Measurements from ENCODE around the gene CDS2. TPM values are rescaled to one million over a fixed set of nuclear protein-coding genes. Genes with fewer than 3 reads are reported as not detected.

Gene CDS2
- total and polyA plus RNA-seq, 4 donors: 9.6 to 31.6 (median 14.4) TPM

GRCh38 chr20:5172903-5173463 lies 46.2 kb downstream of the CDS2 start (continued):
- peak; percentile 46 for TF ChIP-seq REST (IDR thresholded peaks at IDR 0.05)

- no peak for DNase-seq (ENCODE audit: low spot score)
- no peak overlapping the region for H3K4me3 ChIP-seq (ENCODE audit: low read depth in 1 of 3, low read length in 3 of 3)
- peaks cover 0 to 27% (median 9%) of the 10 kb centered on the region in 4 donors for H3K36me3 ChIP-seq (ENCODE audit: control insufficient read depth in 4 of 4, insufficient read depth in 3 of 4, low read depth in 1 of 4, low read length in 3 of 4)
- H3K9ac ChIP-seq (ENCODE audit: low read depth in 1 of 2, low read length in 2 of 2): no peak overlapping the region
- H3K4me1 ChIP-seq (ENCODE audit: control insufficient read depth in 4 of 4, insufficient read depth in 4 of 4, low read length in 3 of 4): peaks cover 19 to 51% (median 40%) of the 10 kb centered on the region in 4 donors
- no peaks in the 10 kb centered on the region for H3K9me3 ChIP-seq (ENCODE audit: control insufficient read depth in 4 of 4, low read length in 3 of 4)
- TF ChIP-seq HNF4G (IDR thresholded peaks at IDR 0.05): no peak
- TF ChIP-seq MAX (IDR thresholded peaks at IDR 0.05): no peak
- TF ChIP-seq REST (IDR thresholded peaks at IDR 0.05): no peak
- TF ChIP-seq FOXA1 (IDR thresholded peaks at IDR 0.05): no peak
- TF ChIP-seq FOXA2 (IDR thresholded peaks at IDR 0.05): no peak
- TF ChIP-seq GABPA (IDR thresholded peaks at IDR 0.05 in 1 of 2, conservative IDR thresholded peaks at IDR 0.05 in 1 of 2): no peak
- no peak for TF ChIP-seq RAD21 (IDR thresholded peaks at IDR 0.05)
- TF ChIP-seq JUND (IDR thresholded peaks at IDR 0.05): no peak
- TF ChIP-seq EGR1 (IDR thresholded peaks at IDR 0.05; ENCODE audit: low read depth in 2 of 2): no peak
- TF ChIP-seq YY1 (IDR thresholded peaks at IDR 0.05): no peak
- no peak for TF ChIP-seq HNF4A (conservative IDR thresholded peaks at IDR 0.05)
- no peak for TF ChIP-seq RXRA (IDR thresholded peaks at IDR 0.05)
- no peak for TF ChIP-seq TAF1 (conservative IDR thresholded peaks at IDR 0.05)
- H3K27me3 ChIP-seq (ENCODE audit: control insufficient read depth in 4 of 4, insufficient read depth in 4 of 4, low read length in 3 of 4): no peaks in the 10 kb centered on the region
- peak overlapping the region in 1 of 2 donors; percentile 78 for H3K27ac ChIP-seq (ENCODE audit: low read depth in 1 of 2, low read length in 2 of 2)
- WGBS: 73% methylated on average over 4 of the region's 4 CpGs
Observed at GRCh38 chr20:5173751-5174150, 46.9 kb downstream of the CDS2 start.

GRCh38 chr20:5177071-5177470 lies 50.3 kb downstream of the CDS2 start:
- Histone ChIP-seq H3K27ac (ENCODE audit: low read depth in 1 of 2, low read length in 2 of 2) (no peak overlapping the region), H3K4me1 (ENCODE audit: control insufficient read depth in 4 of 4, insufficient read depth in 4 of 4, low read length in 3 of 4) (peaks cover 5 to 28% (median 21%) of the 10 kb centered on the region in 4 donors), H3K9ac (ENCODE audit: low read depth in 1 of 2, low read length in 2 of 2) (no peak overlapping the region), H3K27me3 (ENCODE audit: control insufficient read depth in 4 of 4, insufficient read depth in 4 of 4, low read length in 3 of 4) (no peaks in the 10 kb centered on the region), H3K36me3 (ENCODE audit: control insufficient read depth in 4 of 4, insufficient read depth in 3 of 4, low read depth in 1 of 4, low read length in 3 of 4) (peaks cover 4 to 35% (median 13%) of the 10 kb centered on the region in 4 donors), H3K4me3 (ENCODE audit: low read depth in 1 of 3, low read length in 3 of 3) (no peak overlapping the region), H3K9me3 (ENCODE audit: control insufficient read depth in 4 of 4, low read length in 3 of 4) (no peaks in the 10 kb centered on the region)
- no peak for DNase-seq (ENCODE audit: low spot score)
- 91% methylated on average over 6 of the region's 6 CpGs for WGBS
- TF ChIP-seq ZBTB33 (IDR thresholded peaks at IDR 0.05) (no peak), HNF4G (IDR thresholded peaks at IDR 0.05) (no peak), CTCF (IDR thresholded peaks at IDR 0.05; ENCODE audit: low read depth, low read length, missing input control) (no peak), JUND (IDR thresholded peaks at IDR 0.05) (no peak), MAX (IDR thresholded peaks at IDR 0.05) (no peak), FOXA1 (IDR thresholded peaks at IDR 0.05) (no peak), FOXA2 (IDR thresholded peaks at IDR 0.05) (no peak), TAF1 (conservative IDR thresholded peaks at IDR 0.05) (no peak), NR2F2 (IDR thresholded peaks at IDR 0.05) (no peak), EGR1 (IDR thresholded peaks at IDR 0.05; ENCODE audit: low read depth in 2 of 2) (no peak), RXRA (IDR thresholded peaks at IDR 0.05) (no peak)
